ENCODE measurements around the gene MYL12B. TPM values are rescaled to one million over a fixed set of nuclear protein-coding genes. Genes with fewer than 3 reads are reported as not detected.

Gene MYL12B
- 371 and 731 TPM in 2 replicates for total RNA-seq (ENCODE audit: low replicate concordance)

GRCh38 chr18:3261373-3262233 is at the start of gene MYL12B:
Gene MYL12B (plus strand): TSS chr18:3262133. CDS start chr18:3272899, 10,766 bp downstream.

GRCh38 chr18:3219631-3220335 is 42.1 kb upstream of the MYL12B start, which contains the start of gene MYOM1:
Gene MYOM1 (minus strand): TSS chr18:3219968. CDS start chr18:3215223, 4,745 bp downstream.

GRCh38 chr18:3247240-3248061 is 14.5 kb upstream of the MYL12B start, which contains the start of gene MYL12A:
Gene MYL12A (plus strand): TSS chr18:3247801. CDS start chr18:3253248, 5,447 bp downstream.

Other genes starting within 250 kb of the MYL12B start
- gene LPIN2, start 249.0 kb upstream of the MYL12B start, total RNA-seq (ENCODE audit: low replicate concordance) = 16.4 and 16.9 TPM in 2 replicates
- gene MYOM1, start 42.2 kb upstream of the MYL12B start, total RNA-seq (ENCODE audit: low replicate concordance) = 0.98 and 1.3 TPM in 2 replicates
- gene MYL12A, start 14.3 kb upstream of the MYL12B start, total RNA-seq (ENCODE audit: low replicate concordance) = 1,261 and 1,536 TPM in 2 replicates
- gene TGIF1, start 188.0 kb downstream of the MYL12B start, total RNA-seq (ENCODE audit: low replicate concordance) = 76.7 and 117 TPM in 2 replicates